GM10266 (cell line): Measurements from ENCODE around the gene CNN3.

Source experiments
- DNase-seq: peaks from one replicate; pipeline ENCODE4 v3.0.0; 2012; ENCODE audit errors: extremely low spot score
- CTCF ChIP-seq: IDR thresholded peaks from 2 replicates; pipeline ENCODE4 v1.5.1; 2012; ENCODE audit warnings: mild to moderate bottlenecking, low read depth; ENCODE audit not compliant: control insufficient read depth, insufficient read depth; ENCODE audit errors: missing control alignments

CNN3 gene

GRCh38 chr1:94898491-94899385 lies 28.2 kb downstream of the CNN3 start:
- no peak for TF ChIP-seq CTCF
- DNase-seq = no peak

- TF ChIP-seq CTCF = no peak
- no peak for DNase-seq
Observed at GRCh38 chr1:94895518-94895917, 31.4 kb downstream of the CNN3 start.

GRCh38 chr1:94894630-94895029 lies 32.3 kb downstream of the CNN3 start:
- TF ChIP-seq CTCF = no peak
- no peak for DNase-seq

- no peak for DNase-seq
Observed at GRCh38 chr1:94892604-94893254, 34.2 kb downstream of the CNN3 start.

GRCh38 chr1:94888201-94888600 lies 38.7 kb downstream of the CNN3 start:
- no peak for DNase-seq
- no peak for TF ChIP-seq CTCF

More at GRCh38 chr1:94892604-94893254, 34.2 kb downstream of the CNN3 start:
- no peak for TF ChIP-seq CTCF

GRCh38 chr1:94887603-94888171 lies 39.2 kb downstream of the CNN3 start:
- TF ChIP-seq CTCF = no peak
- DNase-seq = no peak

- TF ChIP-seq CTCF = no peak
- DNase-seq = no peak
Observed at GRCh38 chr1:94887106-94887505, 39.8 kb downstream of the CNN3 start.
